GM23248 (cell line): ENCODE measurements around the gene ACAP2. TPM values are rescaled to one million over a fixed set of nuclear protein-coding genes. Genes with fewer than 3 reads are reported as not detected.

Source experiments
- DNase-seq: peaks from one replicate; pipeline ENCODE4 v3.0.0-alpha.2; 2015
- H2AFZ ChIP-seq: fragments of 200-600 bp; sonication (generic); 2 replicates; pipeline ENCODE4 v1.6.1; 2016; ENCODE audit warnings: antibody characterized with exemption
- H3F3A ChIP-seq: fragments of 200-600 bp; sonication (generic); 2 replicates; pipeline ENCODE4 v1.6.1; 2016; ENCODE audit warnings: mild to moderate bottlenecking, antibody characterized with exemption, mixed run types; ENCODE audit not compliant: insufficient read depth
- H3K27ac ChIP-seq: fragments of 200-600 bp; sonication (generic); 2 replicates; pipeline ENCODE4 v1.5.1; 2016; ENCODE audit warnings: mild to moderate bottlenecking
- H3K27me3 ChIP-seq: fragments of 200-600 bp; sonication (generic); replicated peaks from 2 replicates; pipeline ENCODE4 v1.6.1; 2016; ENCODE audit warnings: mild to moderate bottlenecking; ENCODE audit not compliant: insufficient read depth
- H3K36me3 ChIP-seq: fragments of 200-600 bp; sonication (generic); 2 replicates; pipeline ENCODE4 v1.6.1; 2016; ENCODE audit warnings: low read depth, mild to moderate bottlenecking
- H3K4me1 ChIP-seq: fragments of 200-600 bp; sonication (generic); 2 replicates; pipeline ENCODE4 v1.6.1; 2016; ENCODE audit warnings: mild to moderate bottlenecking; ENCODE audit not compliant: insufficient read depth
- H3K4me2 ChIP-seq: fragments of 200-600 bp; sonication (generic); one replicate; pipeline ENCODE4 v1.6.1; 2016; ENCODE audit warnings: mild to moderate bottlenecking; ENCODE audit not compliant: unreplicated experiment
- H3K4me3 ChIP-seq: fragments of 200-600 bp; sonication (generic); 2 replicates; pipeline ENCODE4 v1.5.1; 2016; ENCODE audit warnings: mild to moderate bottlenecking
- H3K79me2 ChIP-seq: fragments of 200-600 bp; sonication (generic); 2 replicates; pipeline ENCODE4 v1.6.1; 2016; ENCODE audit warnings: mild to moderate bottlenecking; ENCODE audit not compliant: insufficient read depth
- H3K9ac ChIP-seq: fragments of 200-600 bp; sonication (generic); 2 replicates; pipeline ENCODE4 v1.6.1; 2016; ENCODE audit warnings: mild to moderate bottlenecking
- H3K9me2 ChIP-seq: fragments of 200-600 bp; sonication (generic); 2 replicates; pipeline ENCODE4 v1.6.1; 2016; ENCODE audit warnings: mixed run types, mild to moderate bottlenecking, moderate library complexity; ENCODE audit not compliant: insufficient read depth
- H3K9me3 ChIP-seq: fragments of 200-600 bp; sonication (generic); one replicate; pipeline ENCODE4 v1.6.1; 2017; ENCODE audit warnings: low read depth
- H4K20me1 ChIP-seq: fragments of 200-600 bp; sonication (generic); 2 replicates; pipeline ENCODE4 v1.6.0; 2016; ENCODE audit not compliant: insufficient read depth
- EZH2 ChIP-seq: fragments of 200-600 bp; sonication (generic); IDR thresholded peaks from 2 replicates; pipeline ENCODE4 v1.6.1; 2018; ENCODE audit warnings: antibody characterized with exemption, mild to moderate bottlenecking; ENCODE audit not compliant: insufficient read depth, poor library complexity, severe bottlenecking
- EZH2phosphoT487 ChIP-seq: fragments of 200-600 bp; sonication (generic); IDR thresholded peaks from 2 replicates; pipeline ENCODE4 v1.6.1; 2018; ENCODE audit warnings: antibody characterized with exemption, moderate library complexity, mild to moderate bottlenecking, low read depth; ENCODE audit not compliant: insufficient read depth
- WGBS, 2 experiments: methylation state at CpG; one replicate each; pipeline ENCODE4 v1.1.6; 2015 to 2017; ENCODE audit warnings: low lambda C conversion rate in 2 of 2, low coverage in 1 of 2; ENCODE audit errors: missing lambda C conversion rate in 2 of 2; 5-methylcytosine and 5-hydroxymethylcytosine counted together
- in situ Hi-C: fragments of 300-500 bp; cut with MboI; formaldehyde crosslinking; loops from 2 replicates; pipeline ENCODE4 v1.15.0; 2020
- polyA plus RNA-seq: library from polyadenylated mRNA; unstranded; fragments of >200 nt; fragmentation: Nextera tagmentation; extraction: Ambion mirVana; gene quantifications from 2 replicates; pipeline ENCODE4 v1.2.1, GENCODE V29; 2016
- total RNA-seq: library from RNA; depleted of rRNA; stranded (reverse); fragments of >200 nt; shearing (Covaris generic); gene quantifications from 2 replicates; pipeline ENCODE4 v1.2.3, GENCODE V29; 2014

ACAP2 gene
- total and polyA plus RNA-seq, 2 experiments from 2014 or later: 47.8 to 49.9 TPM

DNA sequence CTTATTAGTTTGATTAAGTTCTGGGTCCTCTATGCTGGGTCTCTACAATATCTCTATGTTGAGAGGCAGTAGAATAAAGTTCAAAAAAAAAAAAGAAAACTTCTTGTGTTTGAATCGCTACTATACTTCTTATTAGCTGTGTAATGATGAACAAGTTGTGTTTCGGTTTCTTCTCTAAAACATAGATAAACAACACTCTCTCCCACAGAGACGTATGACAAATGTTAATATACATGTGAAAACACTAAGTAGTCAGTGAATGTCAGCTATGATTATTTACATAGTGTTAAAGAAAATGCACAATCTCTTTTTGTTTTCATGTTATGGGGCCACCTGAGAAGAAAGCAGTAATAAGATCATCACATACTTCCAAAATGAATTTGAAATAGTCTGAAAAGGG, 45.3 kb downstream of the ACAP2 start:
- Histone ChIP-seq H3K9me3 (no peaks in the 10 kb centered on the region), H3K36me3 (no peaks in the 10 kb centered on the region), H3K9ac (no peak overlapping the region), H3K4me2 (no peak overlapping the region), H2AFZ (no peak overlapping the region), H3K27me3 (no peaks in the 10 kb centered on the region), H3K27ac (no peak overlapping the region), H3F3A (no peaks in the 10 kb centered on the region), H3K9me2 (no peaks in the 10 kb centered on the region), H3K4me3 (no peak overlapping the region), H4K20me1 (no peaks in the 10 kb centered on the region; the same call in 1 of the 2 replicates), H3K79me2 (peaks cover 100% of the 10 kb centered on the region), H3K4me1 (no peaks in the 10 kb centered on the region)
- in situ Hi-C loops: no loop called here
- DNase-seq: no peak
- TF ChIP-seq EZH2phosphoT487 (no peak), EZH2 (no peak)
- 91 to 96% methylated on average over 3 of the region's 3 CpGs for WGBS, 2 experiments

DNA sequence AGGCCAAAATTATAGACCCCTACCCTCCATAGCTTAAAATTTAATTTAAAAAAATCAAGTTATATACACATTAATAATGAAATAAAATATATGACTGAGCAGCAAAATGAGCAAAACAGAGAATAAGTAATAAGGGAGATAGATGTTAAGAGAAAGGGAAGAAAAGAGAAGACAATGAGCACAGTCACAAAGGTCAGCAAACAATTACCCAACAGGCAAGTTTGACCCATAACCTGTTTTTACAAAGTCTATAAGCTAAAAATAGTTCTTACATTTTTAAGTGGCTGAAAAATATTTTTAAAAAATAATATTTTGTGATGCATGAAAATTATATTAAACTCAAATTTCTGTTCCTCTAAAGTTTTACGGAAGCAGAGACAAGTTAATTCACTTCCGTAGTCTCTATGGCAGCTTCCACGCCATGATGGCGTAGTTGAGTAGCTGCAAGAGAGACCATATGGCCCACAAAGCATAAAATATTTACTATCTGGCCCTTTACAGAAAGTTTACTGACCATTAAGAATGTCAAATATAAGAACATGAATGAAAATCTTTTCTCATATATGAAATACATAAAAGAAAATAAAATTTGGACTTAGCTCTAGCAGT, 47.5 kb downstream of the ACAP2 start:
- in situ Hi-C loops: no loop called here
- DNase-seq: no peak
- Histone ChIP-seq H3K27ac (no peak overlapping the region), H3K4me1 (no peaks in the 10 kb centered on the region), H3K4me2 (no peak overlapping the region), H3F3A (no peaks in the 10 kb centered on the region), H3K9me2 (no peaks in the 10 kb centered on the region), H3K4me3 (no peak overlapping the region), H3K79me2 (peaks cover 86% of the 10 kb centered on the region), H3K9ac (no peak overlapping the region), H2AFZ (no peak overlapping the region), H3K9me3 (no peaks in the 10 kb centered on the region), H3K27me3 (no peaks in the 10 kb centered on the region), H4K20me1 (no peaks in the 10 kb centered on the region), H3K36me3 (no peaks in the 10 kb centered on the region)
- TF ChIP-seq EZH2phosphoT487 (no peak), EZH2 (no peak)
- 97 to 98% methylated on average over 4 of the region's 4 CpGs for WGBS, 2 experiments

- in situ Hi-C loops: no loop called here
- H3K9ac ChIP-seq: no peak overlapping the region
- no peak overlapping the region for H3K4me3 ChIP-seq
- no peaks in the 10 kb centered on the region for H3F3A ChIP-seq
- 84 to 86% methylated on average over 3 of the region's 3 CpGs for WGBS, 2 experiments
- H3K27me3 ChIP-seq: no peaks in the 10 kb centered on the region
- no peaks in the 10 kb centered on the region for H3K4me1 ChIP-seq
- no peak overlapping the region for H2AFZ ChIP-seq
- no peak overlapping the region for H3K27ac ChIP-seq
- no peak for DNase-seq
- peaks cover 80% of the 10 kb centered on the region for H3K79me2 ChIP-seq
- H4K20me1 ChIP-seq: no peaks in the 10 kb centered on the region
- H3K9me2 ChIP-seq: no peaks in the 10 kb centered on the region
- H3K36me3 ChIP-seq: no peaks in the 10 kb centered on the region
- H3K4me2 ChIP-seq: no peak overlapping the region
- TF ChIP-seq EZH2 (no peak), EZH2phosphoT487 (no peak)
- H3K9me3 ChIP-seq: no peaks in the 10 kb centered on the region
These were observed 48.1 kb downstream of the ACAP2 start for GRCh38 chr3:195394700-195395099.

DNA sequence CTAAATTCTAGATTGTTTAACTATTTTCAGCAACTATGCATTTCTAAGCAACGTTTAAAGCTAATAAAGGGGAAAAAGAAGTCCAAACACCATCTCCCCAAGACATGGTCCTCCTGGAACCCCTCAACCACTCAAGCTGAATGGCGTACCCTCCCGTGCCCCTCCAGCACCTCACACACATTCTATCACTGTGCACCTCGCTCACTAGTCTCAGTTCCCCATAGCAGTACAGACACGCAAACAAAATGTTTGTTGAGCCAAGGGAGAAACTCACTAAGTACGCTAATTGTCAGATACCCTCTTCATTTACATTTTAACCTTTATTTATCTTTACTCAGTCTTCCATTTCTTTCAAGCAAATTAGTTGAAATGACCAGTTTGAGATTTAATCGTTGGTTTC, 48.8 kb downstream of the ACAP2 start:
- DNase-seq: no peak
- H3K4me1 ChIP-seq: no peaks in the 10 kb centered on the region
- no peak overlapping the region for H3K4me2 ChIP-seq
- no peak overlapping the region for H2AFZ ChIP-seq
- H3K27ac ChIP-seq: no peak overlapping the region
- H3K4me3 ChIP-seq: no peak overlapping the region
- peaks cover 73% of the 10 kb centered on the region for H3K79me2 ChIP-seq
- no peaks in the 10 kb centered on the region for H3K9me3 ChIP-seq
- H3K27me3 ChIP-seq: no peaks in the 10 kb centered on the region
- in situ Hi-C loops: no loop called here
- no peaks in the 10 kb centered on the region for H3K9me2 ChIP-seq
- no peak overlapping the region for H3K9ac ChIP-seq
- no peaks in the 10 kb centered on the region for H4K20me1 ChIP-seq
- H3K36me3 ChIP-seq: no peaks in the 10 kb centered on the region
- 95 to 97% methylated on average over 7 of the region's 7 CpGs for WGBS, 2 experiments
- TF ChIP-seq EZH2 (no peak), EZH2phosphoT487 (no peak)
- H3F3A ChIP-seq: no peaks in the 10 kb centered on the region
